ENCODE results near the gene HMX1.

Gene HMX1

DNA sequence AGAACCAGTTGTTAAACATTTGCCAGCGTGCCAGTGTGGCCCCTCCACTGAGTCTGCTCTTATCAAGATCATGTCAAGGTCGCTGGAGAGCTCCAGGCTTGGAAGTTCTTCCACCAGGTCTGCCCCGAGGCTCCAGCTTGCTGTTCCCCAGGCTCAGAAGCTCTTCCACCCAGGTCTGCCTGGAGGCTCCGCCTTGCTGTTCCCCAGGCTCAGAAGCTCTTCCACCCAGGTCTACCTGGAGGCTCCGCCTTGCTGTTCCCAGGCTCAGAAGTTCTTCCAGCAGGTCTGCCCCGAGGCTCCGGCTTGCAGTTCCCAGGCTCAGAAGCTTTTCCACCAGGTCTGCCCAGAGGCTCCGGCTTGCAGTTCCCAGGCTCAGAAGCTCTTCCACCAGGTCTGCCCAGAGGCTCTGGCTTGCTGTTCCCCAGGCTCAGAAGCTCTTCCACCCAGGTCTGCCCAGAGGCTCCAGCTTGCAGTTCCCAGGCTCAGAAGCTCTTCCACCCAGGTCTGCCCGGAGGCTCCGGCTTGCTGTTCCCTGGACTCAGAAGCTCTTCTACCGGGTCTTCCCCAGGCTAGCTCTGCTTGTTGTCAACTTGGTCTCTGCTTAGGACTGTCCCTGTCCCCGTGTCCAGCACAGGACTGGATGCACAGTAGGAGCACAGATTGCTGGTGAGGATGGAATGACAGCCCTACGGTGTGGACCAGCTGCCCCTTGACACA, 54.4 kb downstream of the HMX1 start:
- DNase-seq = no peak
